ENCODE data around the gene FALEC. TPM values are rescaled to one million over a fixed set of nuclear protein-coding genes. Genes with fewer than 3 reads are reported as not detected.
"Not testable (repeated sequence)": the region's sequence is repeated elsewhere in the genome, so short reads cannot be mapped to it uniquely, and the experiment has no call there.

The FALEC gene
- total RNA-seq, 4 donors from 2014 or later: not detected

GRCh38 chr1:150562446-150563339 lies 47.1 kb downstream of the FALEC start:
- H3K4me3 ChIP-seq: peak overlapping the region; percentile 57
- WGBS: 21% methylated on average over 4 of the region's 4 CpGs

GRCh38 chr1:150563340-150564038 lies 47.9 kb downstream of the FALEC start:
- peak overlapping the region; percentile 100 for H3K27ac ChIP-seq
- peak in 1 of 2 donors; percentile 79 for DNase-seq (ENCODE audit: low spot score in 2 of 2)
- no peaks in the 10 kb centered on the region for H3K36me3 ChIP-seq
- H3K27me3 ChIP-seq: no peaks in the 10 kb centered on the region
- peak overlapping the region; percentile 6 for H3K4me3 ChIP-seq
- TF ChIP-seq CTCF (IDR thresholded peaks at IDR 0.05) (no peak), POLR2AphosphoS5 (IDR thresholded peaks at IDR 0.05) (no peak), EP300 (IDR thresholded peaks at IDR 0.05) (no peak), POLR2A (IDR thresholded peaks at IDR 0.05) (no peak)
- no peaks in the 10 kb centered on the region for H3K9me3 ChIP-seq
- WGBS: 24% methylated on average over 4 of the region's 4 CpGs
- peaks cover 87% of the 10 kb centered on the region for H3K4me1 ChIP-seq

More at GRCh38 chr1:150562446-150563339, 47.1 kb downstream of the FALEC start:
- Histone ChIP-seq H3K9me3 (no peaks in the 10 kb centered on the region), H3K4me1 (peaks cover 86% of the 10 kb centered on the region), H3K27ac (peak overlapping the region; percentile 100), H3K27me3 (no peaks in the 10 kb centered on the region), H3K36me3 (no peaks in the 10 kb centered on the region)
- TF ChIP-seq CTCF (IDR thresholded peaks at IDR 0.05) (no peak), POLR2AphosphoS5 (IDR thresholded peaks at IDR 0.05) (no peak), EP300 (IDR thresholded peaks at IDR 0.05) (no peak), POLR2A (IDR thresholded peaks at IDR 0.05) (no peak)
- peak in 1 of 2 donors; percentile 80 for DNase-seq (ENCODE audit: low spot score in 2 of 2)

- Histone ChIP-seq H3K4me3 (peak overlapping the region; percentile 6), H3K4me1 (peaks cover 87% of the 10 kb centered on the region), H3K27ac (peak overlapping the region; percentile 100), H3K27me3 (no peaks in the 10 kb centered on the region), H3K9me3 (no peaks in the 10 kb centered on the region), H3K36me3 (no peaks in the 10 kb centered on the region)
- 48% methylated on average over 5 of the region's 5 CpGs for WGBS
- DNase-seq (ENCODE audit: low spot score in 2 of 2): peak in 1 of 2 donors; percentile 71
- no peak for TF ChIP-seq POLR2AphosphoS5 (IDR thresholded peaks at IDR 0.05)
- TF ChIP-seq POLR2A (IDR thresholded peaks at IDR 0.05): no peak
- no peak for TF ChIP-seq CTCF (IDR thresholded peaks at IDR 0.05)
- TF ChIP-seq EP300 (IDR thresholded peaks at IDR 0.05): no peak
These were observed 48.8 kb downstream of the FALEC start for GRCh38 chr1:150564051-150564991.

- not testable (repeated sequence) for H3K36me3 ChIP-seq, H3K27me3 ChIP-seq, H3K4me3 ChIP-seq, H3K9me3 ChIP-seq
- WGBS: 74% methylated on average over 14 of the region's 14 CpGs
- Histone ChIP-seq H3K4me1 (peaks cover 87% of the 10 kb centered on the region), H3K27ac (peak overlapping the region; percentile 100)
- peak in 1 of 2 donors; percentile 33 for DNase-seq (ENCODE audit: low spot score in 2 of 2)
These were observed 49.9 kb downstream of the FALEC start for GRCh38 chr1:150565240-150565991.
